B cell (primary cell): ENCODE results near the gene CD19. TPM values are rescaled to one million over a fixed set of nuclear protein-coding genes. Genes with fewer than 3 reads are reported as not detected.

ENCODE experiments used
- ATAC-seq: fragments of 200-7000 bp; cut with Tn5 transposase; one replicate; pipeline ENCODE4 v1.10.0; 2021; ENCODE audit warnings: low read depth, mild to moderate bottlenecking, moderate number of reproducible peaks, moderate library complexity
- CTCF ChIA-PET: fragments of 350-600 bp; sonication (Branson Sonifier 250); formaldehyde crosslinking; loops from one replicate; lab custom pipeline; 2021; ENCODE audit warnings: antibody characterized with exemption, inconsistent platforms; lab: Charles Lee
- POLR2A ChIA-PET: fragments of 350-600 bp; sonication (Branson Sonifier 250); formaldehyde crosslinking; loops from one replicate; lab custom pipeline; 2021; ENCODE audit warnings: antibody characterized with exemption; lab: Charles Lee
- DNase-seq: peaks from one replicate; pipeline ENCODE4 v3.0.0; 2013
- H2AFZ ChIP-seq: 2 replicates; pipeline ENCODE4 v1.6.1; 2012; ENCODE audit warnings: mild to moderate bottlenecking, low read depth, low read length; ENCODE audit not compliant: insufficient read depth, poor library complexity, severe bottlenecking
- H3K27ac ChIP-seq, 2 donors: 1 replicate in 1 of 2; 2 replicates in 1 of 2; pipeline ENCODE4 v1.5.1; 2012 to 2013; ENCODE audit warnings: low read length in 2 of 2, mild to moderate bottlenecking in 2 of 2, moderate library complexity in 1 of 2
- H3K27me3 ChIP-seq, 4 experiments: fragments of 200-600 bp in 1 of 4; sonication (generic) in 1 of 4; replicated peaks in 1 of 4; 1 replicate in 2 of 4; 2 replicates in 2 of 4; pipeline versions ENCODE4 v1.6.1 to v1.7.0; 2013 to 2016; ENCODE audit warnings: low read length in 3 of 4, mild to moderate bottlenecking in 2 of 4, mixed read lengths in 1 of 4, moderate library complexity in 1 of 4; ENCODE audit not compliant: insufficient read depth in 4 of 4, control insufficient read depth in 3 of 4; ENCODE audit errors: control extremely low read depth in 1 of 4
- H3K36me3 ChIP-seq, 2 experiments: replicated peaks in 1 of 2; 1 replicate in 1 of 2; 2 replicates in 1 of 2; pipeline versions ENCODE4 v1.6.1 to v1.7.1; 2013; ENCODE audit warnings: low read length in 1 of 2; ENCODE audit not compliant: insufficient read depth in 2 of 2, control insufficient read depth in 1 of 2; ENCODE audit errors: control extremely low read depth in 1 of 2, extremely low read depth in 1 of 2
- H3K4me1 ChIP-seq, 2 donors: fragments of 200-600 bp in 1 of 2; sonication (generic) in 1 of 2; 1 replicate in 1 of 2; 2 replicates in 1 of 2; pipeline versions ENCODE4 v1.5.1 to v1.6.1; 2013 to 2017; ENCODE audit warnings: low read length in 2 of 2; ENCODE audit not compliant: control insufficient read depth in 2 of 2, insufficient read depth in 2 of 2
- H3K4me2 ChIP-seq: replicated peaks from 2 replicates; pipeline ENCODE3; 2012; ENCODE audit warnings: mild to moderate bottlenecking, low read depth, low read length; ENCODE audit not compliant: poor library complexity, severe bottlenecking
- H3K4me3 ChIP-seq, 5 experiments: fragments of 200-600 bp in 1 of 5; sonication (generic) in 1 of 5; 1 replicate in 3 of 5; 2 replicates in 2 of 5; pipeline versions ENCODE4 v1.5.1 to v1.7.0; 2011 to 2016; ENCODE audit warnings: low read length in 4 of 5, mild to moderate bottlenecking in 4 of 5, low read depth in 2 of 5, control low read depth in 1 of 5, moderate library complexity in 1 of 5; ENCODE audit not compliant: insufficient read depth in 1 of 5; ENCODE audit errors: control extremely low read depth in 1 of 5, extremely low read depth in 1 of 5
- H3K79me2 ChIP-seq: fragments of 200-600 bp; sonication (generic); one replicate; pipeline ENCODE4 v1.6.0; 2016; ENCODE audit warnings: low read length; ENCODE audit not compliant: control insufficient read depth, insufficient read depth
- H3K9ac ChIP-seq: fragments of 200-600 bp; sonication (generic); 2 replicates; pipeline ENCODE4 v1.6.1; 2017; ENCODE audit warnings: mild to moderate bottlenecking, low read length, moderate library complexity
- H3K9me3 ChIP-seq, 3 donors: one replicate each; pipeline versions ENCODE4 v1.6.1 to v1.7.1; 2013; ENCODE audit warnings: low read length in 2 of 3; ENCODE audit not compliant: control insufficient read depth in 2 of 3, insufficient read depth in 1 of 3; ENCODE audit errors: control extremely low read depth in 1 of 3
- H4K20me1 ChIP-seq: 2 replicates; pipeline ENCODE4 v1.6.0; 2012; ENCODE audit warnings: mild to moderate bottlenecking, low read length; ENCODE audit not compliant: insufficient read depth, control insufficient read depth, poor library complexity, severe bottlenecking
- H3K27ac Mint-ChIP-seq: one replicate; pipeline ENCODE4 v1.8.0; 2021; ENCODE audit warnings: mixed read lengths
- H3K27me3 Mint-ChIP-seq: one replicate; pipeline ENCODE4 v1.8.0; 2021; ENCODE audit warnings: mixed read lengths
- H3K4me1 Mint-ChIP-seq: one replicate; pipeline ENCODE4 v1.8.0; 2021; ENCODE audit warnings: mixed read lengths
- H3K4me3 Mint-ChIP-seq: one replicate; pipeline ENCODE4 v1.8.0; 2021; ENCODE audit warnings: mixed read lengths
- H3K9me3 Mint-ChIP-seq: one replicate; pipeline ENCODE4 v1.8.0; 2022; ENCODE audit warnings: mixed read lengths; ENCODE audit not compliant: insufficient read depth
- CTCF ChIP-seq: fragments of 200-600 bp; IDR thresholded peaks from one replicate; pipeline ENCODE4 v1.8.0; 2022; ENCODE audit warnings: antibody characterized with exemption, mild to moderate bottlenecking
- EZH2 ChIP-seq: IDR thresholded peaks from 2 replicates; pipeline ENCODE4 v1.6.1; 2012; ENCODE audit warnings: borderline replicate concordance, low read depth, mild to moderate bottlenecking, moderate library complexity, low read length; ENCODE audit not compliant: insufficient read depth, poor library complexity, severe bottlenecking
- WGBS: methylation state at CpG from one replicate; pipeline ENCODE4 v1.1.5; 2013; ENCODE audit warnings: missing lambda C conversion rate; ENCODE audit not compliant: insufficient coverage; 5-methylcytosine and 5-hydroxymethylcytosine counted together
- intact Hi-C: fragments of 100-400 bp; cut with micrococcal nuclease; formaldehyde crosslinking; loops from one replicate; pipeline ENCODE4 v1.10.0; 2022
- polyA plus RNA-seq: library from polyadenylated mRNA; depleted of rRNA; stranded (reverse); fragments of >200 nt; gene quantifications from 2 replicates; pipeline ENCODE4 v1.2.3, GENCODE V29; 2012
- total RNA-seq, 2 donors: library from RNA; stranded (reverse); fragments of 120-200 nt in 1 of 2; gene quantifications; 1 replicate in 1 of 2; 2 replicates in 1 of 2; pipeline versions ENCODE4 v1.2.3 to v1.2.4, GENCODE V29; 2013 to 2022

The CD19 gene
- total and polyA plus RNA-seq, 2 donors (not counting 1 experiment from before 2014, with no cell fraction given), result 306 to 478 TPM

- no peak overlapping the region for H3K4me3 Mint-ChIP-seq
- no peak for TF ChIP-seq CTCF
- no peak for TF ChIP-seq EZH2
- Histone ChIP-seq H3K9me3 (no peaks in the 10 kb centered on the region), H3K27me3 (no peaks in the 10 kb centered on the region), H3K9ac (no peak overlapping the region), H3K79me2 (no peaks in the 10 kb centered on the region), H4K20me1 (no peaks in the 10 kb centered on the region), H2AFZ (no peak overlapping the region), H3K4me3 (no peak overlapping the region), H3K27ac (no peak overlapping the region), H3K4me1 (no peaks in the 10 kb centered on the region), H3K4me2 (no peak overlapping the region), H3K36me3 (peaks cover 2 to 6% of the 10 kb centered on the region in 2 experiments)
- peaks cover 3% of the 10 kb centered on the region for H3K4me1 Mint-ChIP-seq
- intact Hi-C loops, result no loop called here
- no peak overlapping the region for H3K27ac Mint-ChIP-seq
- ATAC-seq (no peak), DNase-seq (no peak)
- no peaks in the 10 kb centered on the region for H3K9me3 Mint-ChIP-seq
- ChIA-PET POLR2A (no interaction called here), CTCF (no interaction called here)
- no peaks in the 10 kb centered on the region for H3K27me3 Mint-ChIP-seq
- no CpG with 5 or more reads among the region's 4 CpGs for WGBS
Observed at GRCh38 chr16:28895609-28896008, 36.2 kb upstream of the CD19 start.

- H3K79me2 ChIP-seq, result no peaks in the 10 kb centered on the region
- peak overlapping the region; percentile 32 for H3K27ac Mint-ChIP-seq
- H3K4me3 ChIP-seq, result no peak overlapping the region
- TF ChIP-seq EZH2 (no peak), CTCF (no peak)
- DNase-seq, result no peak
- H4K20me1 ChIP-seq, result no peaks in the 10 kb centered on the region
- CTCF ChIA-PET, result interaction anchor here (2.8 kb wide), 1 partner anchor 47 kb away, joined by 8 read pairs; no protein-coding TSS in a partner anchor
- H3K36me3 ChIP-seq, result peaks cover 2 to 6% of the 10 kb centered on the region in 2 experiments
- no peak overlapping the region for H3K4me3 Mint-ChIP-seq
- no peaks in the 10 kb centered on the region for H3K9me3 Mint-ChIP-seq
- intact Hi-C loops, result no loop called here
- no peaks in the 10 kb centered on the region for H3K9me3 ChIP-seq
- POLR2A ChIA-PET, result no interaction called here
- no peak for ATAC-seq
- H3K4me1 ChIP-seq, result peaks cover 4 to 7% of the 10 kb centered on the region in 2 donors
- no peak overlapping the region for H2AFZ ChIP-seq
- no peak overlapping the region for H3K4me2 ChIP-seq
- no peak overlapping the region for H3K27ac ChIP-seq
- no peaks in the 10 kb centered on the region for H3K27me3 Mint-ChIP-seq
- peaks cover 7% of the 10 kb centered on the region for H3K4me1 Mint-ChIP-seq
- H3K27me3 ChIP-seq, result no peaks in the 10 kb centered on the region
- H3K9ac ChIP-seq, result no peak overlapping the region
- WGBS, result 100% methylated on average over 2 of the region's 4 CpGs
Observed at GRCh38 chr16:28897826-28898225, 33.9 kb upstream of the CD19 start.
